Mesenchymal stem cell (in vitro differentiated cells and primary cell): ENCODE measurements around the gene CIT.

Experiments used
- DNase-seq: peaks from one replicate; pipeline ENCODE4 v3.0.0-alpha.2; 2013
- H2AFZ ChIP-seq: one replicate; pipeline ENCODE4 v1.6.1; 2013; ENCODE audit warnings: low read depth, mild to moderate bottlenecking, control low read depth, inconsistent platforms, low read length, moderate library complexity
- H2AK5ac ChIP-seq: 2 replicates; pipeline ENCODE4 v1.6.1; 2013; ENCODE audit warnings: low read length, moderate library complexity, mild to moderate bottlenecking, inconsistent platforms; ENCODE audit not compliant: severe bottlenecking
- H2BK120ac ChIP-seq: one replicate; pipeline ENCODE4 v1.6.1; 2013; ENCODE audit warnings: low read depth, mild to moderate bottlenecking, inconsistent platforms, low read length, moderate library complexity
- H2BK12ac ChIP-seq, 2 experiments: one replicate each; pipeline ENCODE4 v1.6.1; 2013; ENCODE audit warnings: inconsistent platforms in 2 of 2, low read length in 2 of 2, mild to moderate bottlenecking in 2 of 2, moderate library complexity in 2 of 2, control low read depth in 1 of 2
- H2BK15ac ChIP-seq: one replicate; pipeline ENCODE4 v1.6.1; 2013; ENCODE audit warnings: mild to moderate bottlenecking, low read depth, inconsistent platforms; ENCODE audit not compliant: poor library complexity, severe bottlenecking
- H2BK5ac ChIP-seq: 2 replicates; pipeline ENCODE4 v1.6.1; 2013; ENCODE audit warnings: low read depth, mild to moderate bottlenecking, low read length, control low read depth, inconsistent platforms; ENCODE audit not compliant: poor library complexity, severe bottlenecking
- H3K14ac ChIP-seq, 2 experiments: one replicate each; pipeline ENCODE4 v1.6.1; 2013; ENCODE audit warnings: inconsistent platforms in 2 of 2, low read length in 2 of 2, control low read depth in 1 of 2, mild to moderate bottlenecking in 1 of 2, moderate library complexity in 1 of 2
- H3K18ac ChIP-seq, 2 experiments: one replicate each; pipeline ENCODE4 v1.6.1; 2013; ENCODE audit warnings: inconsistent platforms in 2 of 2, low read length in 2 of 2, control low read depth in 1 of 2, low read depth in 1 of 2, mild to moderate bottlenecking in 1 of 2
- H3K23ac ChIP-seq, 2 experiments: one replicate each; pipeline ENCODE4 v1.6.1; 2013; ENCODE audit warnings: inconsistent platforms in 2 of 2, low read length in 2 of 2, mild to moderate bottlenecking in 2 of 2, moderate library complexity in 2 of 2, control low read depth in 1 of 2
- H3K27ac ChIP-seq: 2 replicates; pipeline ENCODE4 v1.5.1; 2013; ENCODE audit warnings: mild to moderate bottlenecking, moderate library complexity, low read length, control low read depth, inconsistent platforms; ENCODE audit not compliant: poor library complexity, severe bottlenecking
- H3K27me3 ChIP-seq, 2 experiments: 2 replicates each; pipeline versions ENCODE4 v1.6.1 to v1.7.0; 2013; ENCODE audit warnings: low read length in 2 of 2, mild to moderate bottlenecking in 2 of 2, moderate library complexity in 2 of 2, control low read depth in 1 of 2, inconsistent platforms in 1 of 2; ENCODE audit not compliant: control insufficient read depth in 1 of 2, insufficient read depth in 1 of 2
- H3K36me3 ChIP-seq, 2 experiments: 2 replicates each; pipeline versions ENCODE4 v1.6.1 to v1.7.0; 2013; ENCODE audit warnings: low read length in 2 of 2, control low read depth in 1 of 2, inconsistent platforms in 1 of 2, low read depth in 1 of 2, mild to moderate bottlenecking in 1 of 2; ENCODE audit not compliant: insufficient read depth in 2 of 2, control insufficient read depth in 1 of 2
- H3K4ac ChIP-seq, 2 experiments: one replicate each; pipeline ENCODE4 v1.6.1; 2013; ENCODE audit warnings: inconsistent platforms in 2 of 2, low read length in 2 of 2, mild to moderate bottlenecking in 2 of 2, moderate library complexity in 2 of 2, control low read depth in 1 of 2, low read depth in 1 of 2
- H3K4me1 ChIP-seq: 2 replicates; pipeline ENCODE4 v1.6.1; 2013; ENCODE audit warnings: low read depth, low read length, control low read depth; ENCODE audit not compliant: control insufficient read depth, insufficient read depth
- H3K4me2 ChIP-seq: 2 replicates; pipeline ENCODE4 v1.6.1; 2013; ENCODE audit warnings: low read length, mild to moderate bottlenecking, inconsistent platforms; ENCODE audit not compliant: poor library complexity, severe bottlenecking
- H3K4me3 ChIP-seq, 2 experiments: 2 replicates each; pipeline versions ENCODE4 v1.5.1 to v1.7.0; 2013; ENCODE audit warnings: low read length in 2 of 2, mild to moderate bottlenecking in 2 of 2, control low read depth in 1 of 2, low read depth in 1 of 2; ENCODE audit not compliant: insufficient read depth in 1 of 2
- H3K79me1 ChIP-seq: replicated peaks from 2 replicates; pipeline ENCODE4 v1.6.1; 2013; ENCODE audit warnings: mild to moderate bottlenecking, control low read depth, low read length, inconsistent platforms; ENCODE audit not compliant: poor library complexity, severe bottlenecking
- H3K9ac ChIP-seq: 2 replicates; pipeline ENCODE4 v1.7.0; 2013; ENCODE audit warnings: mild to moderate bottlenecking, low read length, moderate library complexity
- H3K9me3 ChIP-seq: 2 replicates; pipeline ENCODE4 v1.7.0; 2013; ENCODE audit warnings: mild to moderate bottlenecking, low read length; ENCODE audit not compliant: control insufficient read depth
- H4K8ac ChIP-seq: one replicate; pipeline ENCODE4 v1.6.1; 2013; ENCODE audit warnings: inconsistent platforms, mild to moderate bottlenecking, low read length, moderate library complexity
- H4K91ac ChIP-seq: one replicate; pipeline ENCODE4 v1.6.1; 2013; ENCODE audit warnings: mild to moderate bottlenecking, low read length, inconsistent platforms
- WGBS: methylation state at CpG from one replicate; pipeline ENCODE4 v1.1.7; 2013; ENCODE audit warnings: mixed read lengths; 5-methylcytosine and 5-hydroxymethylcytosine counted together

The CIT gene

DNA sequence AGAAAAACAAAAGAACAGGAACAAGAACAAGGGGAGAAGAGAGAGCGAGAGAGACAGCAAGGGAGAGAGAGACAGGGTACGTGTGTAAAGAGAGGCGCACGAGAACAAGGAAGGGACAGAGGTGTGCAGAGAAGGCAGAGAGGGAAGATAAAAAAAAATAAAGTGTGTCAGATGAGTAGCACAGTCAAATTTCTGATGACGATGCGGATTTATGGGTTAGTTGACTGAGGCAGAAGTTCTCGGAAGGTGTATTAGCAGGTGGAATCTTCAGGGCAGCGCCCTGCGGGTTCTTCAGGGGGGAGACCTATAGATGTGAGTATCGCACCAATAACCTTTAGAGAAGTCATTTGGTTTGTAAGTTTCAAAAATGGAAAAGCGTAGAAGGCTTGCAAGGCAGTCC lies 164.4 kb downstream of the CIT start:
- H3K4me1 ChIP-seq, result no peaks in the 10 kb centered on the region
- H3K14ac ChIP-seq, result no peak overlapping the region
- H3K79me1 ChIP-seq, result peaks cover 3% of the 10 kb centered on the region
- H3K9ac ChIP-seq, result no peak overlapping the region
- no peak overlapping the region for H3K4me3 ChIP-seq
- H3K27ac ChIP-seq, result no peak overlapping the region
- DNase-seq, result no peak
- no peak overlapping the region for H3K4me2 ChIP-seq
- H2AFZ ChIP-seq, result no peak overlapping the region
- 99% methylated on average over 11 of the region's 11 CpGs for WGBS
- peaks cover 7% of the 10 kb centered on the region for H3K9me3 ChIP-seq
- no peak overlapping the region for H3K23ac ChIP-seq
- no peak overlapping the region for H4K8ac ChIP-seq
- no peak overlapping the region for H3K4ac ChIP-seq
- no peak overlapping the region for H2BK120ac ChIP-seq
- no peak overlapping the region for H2BK5ac ChIP-seq
- no peak overlapping the region for H3K18ac ChIP-seq
- no peaks in the 10 kb centered on the region for H3K27me3 ChIP-seq
- H2BK15ac ChIP-seq, result no peak overlapping the region
- H2AK5ac ChIP-seq, result no peak overlapping the region
- H2BK12ac ChIP-seq, result no peak overlapping the region
- peaks cover 17 to 82% of the 10 kb centered on the region in 2 experiments for H3K36me3 ChIP-seq
- H4K91ac ChIP-seq, result no peak overlapping the region

DNA sequence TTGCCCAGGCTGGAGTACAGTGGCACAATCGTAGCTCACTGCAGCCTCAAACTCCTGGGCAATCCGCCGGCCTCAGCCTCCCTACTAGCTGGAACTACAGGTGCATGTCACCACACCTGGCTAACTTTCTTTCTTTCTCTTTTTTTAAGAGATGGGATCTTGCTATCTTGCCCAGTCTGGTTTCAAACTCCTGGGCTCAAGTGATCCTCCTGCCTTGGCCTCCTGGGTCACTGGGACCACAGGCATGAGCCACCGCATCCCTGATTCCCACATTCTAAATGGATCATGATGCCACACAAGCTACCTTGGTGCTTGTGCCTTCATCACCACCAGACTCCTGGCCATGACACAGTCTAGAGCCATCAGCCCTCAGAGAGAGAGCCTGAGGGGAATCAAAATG lies 165.4 kb downstream of the CIT start:
- WGBS, result 97% methylated on average over 4 of the region's 4 CpGs
- H2BK120ac ChIP-seq, result no peak overlapping the region
- H3K14ac ChIP-seq, result no peak overlapping the region
- H4K8ac ChIP-seq, result no peak overlapping the region
- no peak overlapping the region for H3K4ac ChIP-seq
- H2AK5ac ChIP-seq, result no peak overlapping the region
- H3K36me3 ChIP-seq, result peaks cover 17 to 87% of the 10 kb centered on the region in 2 experiments
- H2AFZ ChIP-seq, result no peak overlapping the region
- H3K18ac ChIP-seq, result no peak overlapping the region
- peaks cover 7% of the 10 kb centered on the region for H3K9me3 ChIP-seq
- no peak overlapping the region for H3K4me2 ChIP-seq
- no peak overlapping the region for H3K9ac ChIP-seq
- no peak overlapping the region for H2BK5ac ChIP-seq
- H4K91ac ChIP-seq, result no peak overlapping the region
- H3K4me1 ChIP-seq, result no peaks in the 10 kb centered on the region
- H3K79me1 ChIP-seq, result peaks cover 3% of the 10 kb centered on the region
- DNase-seq, result no peak
- no peak overlapping the region for H2BK12ac ChIP-seq
- H3K23ac ChIP-seq, result no peak overlapping the region
- H3K27me3 ChIP-seq, result no peaks in the 10 kb centered on the region
- H2BK15ac ChIP-seq, result no peak overlapping the region
- H3K27ac ChIP-seq, result no peak overlapping the region
- no peak overlapping the region for H3K4me3 ChIP-seq

GRCh38 chr12:119710965-119711551 lies 166.1 kb downstream of the CIT start:
- Histone ChIP-seq H3K36me3 (peaks cover 17 to 86% of the 10 kb centered on the region in 2 experiments), H3K18ac (no peak overlapping the region), H3K4me3 (no peak overlapping the region), H3K4me2 (no peak overlapping the region), H3K27me3 (no peaks in the 10 kb centered on the region), H2BK5ac (no peak overlapping the region), H3K4me1 (no peaks in the 10 kb centered on the region), H2BK15ac (no peak overlapping the region), H2BK12ac (no peak overlapping the region), H3K4ac (no peak overlapping the region), H2AFZ (no peak overlapping the region), H3K9ac (no peak overlapping the region), H4K91ac (no peak overlapping the region), H3K14ac (no peak overlapping the region), H3K9me3 (peaks cover 7% of the 10 kb centered on the region), H3K23ac (no peak overlapping the region), H2AK5ac (no peak overlapping the region), H3K79me1 (peaks cover 3% of the 10 kb centered on the region), H2BK120ac (no peak overlapping the region), H4K8ac (no peak overlapping the region), H3K27ac (no peak overlapping the region)
- 97% methylated on average over 15 of the region's 15 CpGs for WGBS
- DNase-seq, result no peak

GRCh38 chr12:119710374-119710964 lies 166.7 kb downstream of the CIT start:
- Histone ChIP-seq H3K18ac (no peak overlapping the region), H4K91ac (no peak overlapping the region), H3K14ac (no peak overlapping the region), H4K8ac (no peak overlapping the region), H3K36me3 (peaks cover 17 to 82% of the 10 kb centered on the region in 2 experiments), H2BK12ac (no peak overlapping the region), H2BK5ac (no peak overlapping the region), H3K9ac (no peak overlapping the region), H3K4me3 (no peak overlapping the region), H3K27ac (no peak overlapping the region), H2AFZ (no peak overlapping the region), H2AK5ac (no peak overlapping the region), H3K4me1 (no peaks in the 10 kb centered on the region), H3K4me2 (no peak overlapping the region), H3K9me3 (peaks cover 7% of the 10 kb centered on the region), H3K23ac (no peak overlapping the region), H3K27me3 (no peaks in the 10 kb centered on the region), H3K4ac (no peak overlapping the region), H2BK15ac (no peak overlapping the region), H2BK120ac (no peak overlapping the region), H3K79me1 (peaks cover 3% of the 10 kb centered on the region)
- no peak for DNase-seq
- WGBS, result 99% methylated on average over 11 of the region's 11 CpGs
